ENCODE results near the gene LIMS2.
A peak's percentile ranks its signal among the peaks of the same experiment; 100 is the strongest.

LIMS2 gene

DNA sequence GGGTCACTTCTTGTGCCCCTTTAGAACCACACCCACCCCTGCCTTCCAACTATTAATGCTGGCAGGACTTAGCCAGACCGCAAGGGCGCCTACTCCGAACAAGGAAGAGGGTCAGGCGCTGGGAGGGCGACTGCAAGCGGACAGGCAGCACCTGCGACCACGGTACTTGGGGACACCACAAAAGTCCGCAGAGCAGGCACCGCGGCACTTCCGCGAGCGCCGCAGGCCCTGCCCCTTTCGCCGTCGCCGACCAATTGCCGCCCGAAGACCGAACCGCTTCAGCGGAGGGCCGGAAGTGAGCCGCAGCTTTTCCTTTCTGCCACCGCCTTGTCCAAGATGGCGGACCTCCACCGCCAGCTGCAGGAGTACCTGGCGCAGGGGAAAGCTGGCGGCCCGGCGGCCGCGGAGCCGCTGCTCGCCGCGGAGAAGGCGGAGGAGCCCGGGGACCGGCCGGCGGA lies 25.9 kb upstream of the LIMS2 start, which contains the start of gene SFT2D3:
TSS of gene SFT2D3 (plus strand) at position 305 of the 458 bp plus-strand sequence. CDS start at position 337, 32 bp downstream.
- peak; percentile 91 for DNase-seq

GRCh38 chr2:127700527-127701192 lies 25.3 kb upstream of the LIMS2 start:
- DNase-seq, result peak; percentile 19

GRCh38 chr2:127698553-127699355 lies 23.4 kb upstream of the LIMS2 start:
- no peak for DNase-seq

GRCh38 chr2:127697482-127698180 lies 22.3 kb upstream of the LIMS2 start:
- no peak for DNase-seq

- DNase-seq, result peak; percentile 68
Observed at GRCh38 chr2:127695491-127696472, 20.5 kb upstream of the LIMS2 start.

DNA sequence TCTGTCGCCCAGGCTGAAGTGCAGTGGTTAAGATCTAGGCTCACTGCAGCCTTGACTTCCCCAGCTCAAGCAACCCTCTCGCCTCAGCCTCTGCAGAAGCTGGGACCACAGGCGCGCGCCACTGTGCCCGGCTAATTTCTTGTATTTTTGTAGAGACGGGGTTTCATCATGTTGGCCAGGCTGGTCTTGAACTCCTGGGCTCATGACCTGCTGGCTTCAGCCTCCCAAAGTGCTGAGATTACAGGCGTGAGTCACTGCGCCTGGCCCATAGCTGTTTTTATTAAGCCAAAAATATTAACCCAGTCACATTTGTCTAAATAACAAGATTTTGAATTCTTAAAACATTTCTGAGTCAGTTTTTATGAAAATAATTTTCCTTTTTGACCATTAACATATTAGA lies 19.7 kb upstream of the LIMS2 start:
- DNase-seq, result no peak

GRCh38 chr2:127690696-127691095 lies 15.4 kb upstream of the LIMS2 start:
- no peak for DNase-seq

- no peak for DNase-seq
Observed at GRCh38 chr2:127688405-127688804, 13.1 kb upstream of the LIMS2 start.

DNA sequence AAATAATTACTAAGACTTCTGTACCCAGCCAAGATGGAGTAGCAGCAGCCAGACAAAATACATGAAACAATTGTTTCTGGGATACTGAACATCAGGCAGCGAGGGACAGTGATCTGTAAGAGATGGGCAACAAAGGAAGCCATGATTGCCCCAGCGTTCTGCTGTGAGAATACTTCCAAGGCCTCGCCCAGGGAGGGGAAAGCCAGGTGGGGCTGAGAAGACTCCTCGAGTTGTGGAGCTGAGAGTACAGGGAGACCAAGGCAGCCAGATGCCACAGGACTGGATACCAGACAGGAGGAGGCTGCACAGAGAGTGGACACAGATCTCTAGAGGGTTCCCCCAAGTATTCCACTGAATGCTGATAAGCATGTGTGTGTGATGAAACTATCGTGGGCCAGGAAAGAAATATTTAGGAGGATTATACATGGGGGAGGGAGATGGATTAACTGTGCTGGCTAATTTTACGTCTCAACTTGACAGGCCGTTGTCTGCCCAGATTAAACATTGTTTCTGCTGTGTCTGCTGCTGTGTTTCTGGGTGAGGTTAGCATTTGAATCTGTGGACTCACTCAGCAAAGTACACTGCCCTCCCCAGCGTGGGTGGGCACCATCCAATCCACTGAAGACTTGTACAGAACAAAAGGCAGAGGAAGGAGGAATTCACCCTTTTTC lies 10.2 kb upstream of the LIMS2 start:
- DNase-seq, result no peak

GRCh38 chr2:127683757-127684156 lies 8.4 kb upstream of the LIMS2 start:
- peak; percentile 55 for DNase-seq

GRCh38 chr2:127683056-127683455 lies 7.7 kb upstream of the LIMS2 start:
- no peak for DNase-seq

GRCh38 chr2:127681976-127682857 lies 6.9 kb upstream of the LIMS2 start:
- DNase-seq, result no peak

GRCh38 chr2:127681288-127681804 lies 6.0 kb upstream of the LIMS2 start:
- DNase-seq, result no peak

- DNase-seq, result no peak
Observed at GRCh38 chr2:127680706-127681287, 5.5 kb upstream of the LIMS2 start.

GRCh38 chr2:127679680-127680361 lies 4.5 kb upstream of the LIMS2 start:
- DNase-seq, result no peak

GRCh38 chr2:127678991-127679390 lies 3.7 kb upstream of the LIMS2 start:
- DNase-seq, result no peak

- DNase-seq, result no peak
Observed at GRCh38 chr2:127678531-127678930, 3.2 kb upstream of the LIMS2 start.

DNA sequence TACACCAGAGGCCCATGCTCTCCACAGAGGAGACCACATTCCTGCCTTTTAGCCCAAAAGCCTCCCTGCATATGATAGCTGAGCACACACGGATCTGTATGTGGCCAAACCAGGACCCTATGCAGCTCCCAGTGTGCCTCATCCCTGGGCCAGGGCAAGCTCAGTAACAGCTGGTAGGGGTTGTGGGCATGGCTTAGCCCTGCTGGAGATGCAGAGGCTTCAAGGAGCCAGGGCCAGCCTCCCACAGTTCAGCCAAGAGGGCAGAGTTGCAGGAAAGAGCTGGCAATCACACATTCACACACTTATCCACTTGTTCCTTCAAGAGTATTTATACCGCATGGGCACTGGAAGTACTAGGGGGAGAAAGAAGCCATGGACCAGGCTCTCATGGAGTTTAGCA lies 1.6 kb upstream of the LIMS2 start:
- no peak for DNase-seq
